Aorta (tissue), 5 donors: ENCODE measurements around the gene POMT1. TPM values are rescaled to one million over a fixed set of nuclear protein-coding genes. Genes with fewer than 3 reads are reported as not detected.

Experiments used
- ATAC-seq: fragments of 200-7000 bp; cut with Tn5 transposase; one replicate; pipeline ENCODE4 v1.9.1; 2022; ENCODE audit warnings: moderate library complexity; ENCODE audit not compliant: low FRiP score
- DNase-seq, 2 donors: peaks; one replicate each; pipeline ENCODE4 v3.0.0-alpha.2; 2020
- H3K27ac ChIP-seq, 2 donors: one replicate each; pipeline ENCODE4 v1.5.1; 2013; ENCODE audit warnings: low read length in 2 of 2, mild to moderate bottlenecking in 2 of 2, moderate library complexity in 2 of 2, control low read depth in 1 of 2, inconsistent platforms in 1 of 2, low read depth in 1 of 2
- H3K27me3 ChIP-seq, 2 donors: one replicate each; pipeline ENCODE4 v1.6.1; 2013; ENCODE audit warnings: control low read depth in 1 of 2, low read length in 1 of 2, mild to moderate bottlenecking in 1 of 2, moderate library complexity in 1 of 2; ENCODE audit not compliant: insufficient read depth in 2 of 2, control insufficient read depth in 1 of 2
- H3K36me3 ChIP-seq, 2 donors: one replicate each; pipeline ENCODE4 v1.6.1; 2013; ENCODE audit warnings: control low read depth in 1 of 2, low read length in 1 of 2, mild to moderate bottlenecking in 1 of 2; ENCODE audit not compliant: insufficient read depth in 2 of 2, control insufficient read depth in 1 of 2
- H3K4me1 ChIP-seq, 2 donors: one replicate each; pipeline ENCODE4 v1.6.1; 2013; ENCODE audit warnings: low read length in 2 of 2, control low read depth in 1 of 2, mild to moderate bottlenecking in 1 of 2, moderate library complexity in 1 of 2; ENCODE audit not compliant: insufficient read depth in 2 of 2, control insufficient read depth in 1 of 2
- H3K4me3 ChIP-seq, 2 donors: one replicate each; pipeline ENCODE4 v1.5.1; 2013; ENCODE audit warnings: low read length in 2 of 2, control low read depth in 1 of 2, mild to moderate bottlenecking in 1 of 2
- H3K9me3 ChIP-seq: one replicate; pipeline ENCODE4 v1.6.1; 2013; ENCODE audit warnings: mild to moderate bottlenecking, low read length; ENCODE audit not compliant: control insufficient read depth
- WGBS, 2 donors: extraction: QIAGEN DNeasy Blood & Tissue Kit; methylation state at CpG; one replicate each; pipeline ENCODE4 v1.1.7; 2013; 5-methylcytosine and 5-hydroxymethylcytosine counted together
- intact Hi-C, 2 donors: fragments of 100-400 bp; cut with DNase I; formaldehyde crosslinking; loops; one replicate each; pipeline versions ENCODE4 v1.14.2 to v1.15.0; 2022
- polyA plus RNA-seq, 2 donors: library from polyadenylated mRNA; stranded (reverse); fragments of 200-250 nt; gene quantifications; one replicate each; pipeline ENCODE4 v1.2.3, GENCODE V29; 2013
- total RNA-seq, 2 donors: library from RNA; stranded (reverse); fragmentation: NEBNext Ultra II Directional; extraction: Animal tissue kit (Norgen Biotek cat#: 25700); gene quantifications; one replicate each; pipeline ENCODE4 v1.2.1, GENCODE V29; 2021
- donor health status: healthy with polysubstance abuse.
- donor health status: Bipolar disorder and iron deficiency.
- donor health status: DM: no; HTN: no; CAD: no.
- donor health status: DM: no; HTN: no; CAD: no.
- donor health status: DM: yes; HTN: yes; CAD: no.

Gene POMT1
- total and polyA plus RNA-seq, 4 donors = 10.0 to 97.0 (median 27.5) TPM

- Histone ChIP-seq H3K4me3 (no peak overlapping the region), H3K27ac (no peak overlapping the region), H3K36me3 (peaks cover 0 to 14% of the 10 kb centered on the region in 2 donors), H3K9me3 (no peaks in the 10 kb centered on the region), H3K27me3 (no peaks in the 10 kb centered on the region), H3K4me1 (no peaks in the 10 kb centered on the region)
- DNase-seq = peak in 1 of 2 donors; percentile 65
- no peak for ATAC-seq
- 72 to 74% methylated on average over 10 of the region's 10 CpGs for WGBS, 2 donors
- intact Hi-C loops = loop anchor here in 1 of 2 donors (10.0 kb wide), 1 partner anchor 119 kb away; no protein-coding TSS in a partner anchor
These were observed 28.8 kb upstream of the POMT1 start for GRCh38 chr9:131473891-131474290.

GRCh38 chr9:131474711-131475110 is 28.0 kb upstream of the POMT1 start:
- H3K9me3 ChIP-seq = no peaks in the 10 kb centered on the region
- H3K27ac ChIP-seq = no peak overlapping the region
- ATAC-seq = no peak
- peaks cover 0 to 16% of the 10 kb centered on the region in 2 donors for H3K36me3 ChIP-seq
- 84% methylated on average over 16 of the region's 16 CpGs for WGBS, 2 donors
- H3K4me1 ChIP-seq = no peaks in the 10 kb centered on the region
- no peak overlapping the region for H3K4me3 ChIP-seq
- intact Hi-C loops = loop anchor here (5.0 to 10.0 kb wide), 3 partner anchors 97 to 122 kb away; no protein-coding TSS in a partner anchor
- no peaks in the 10 kb centered on the region for H3K27me3 ChIP-seq
- no peak for DNase-seq

DNA sequence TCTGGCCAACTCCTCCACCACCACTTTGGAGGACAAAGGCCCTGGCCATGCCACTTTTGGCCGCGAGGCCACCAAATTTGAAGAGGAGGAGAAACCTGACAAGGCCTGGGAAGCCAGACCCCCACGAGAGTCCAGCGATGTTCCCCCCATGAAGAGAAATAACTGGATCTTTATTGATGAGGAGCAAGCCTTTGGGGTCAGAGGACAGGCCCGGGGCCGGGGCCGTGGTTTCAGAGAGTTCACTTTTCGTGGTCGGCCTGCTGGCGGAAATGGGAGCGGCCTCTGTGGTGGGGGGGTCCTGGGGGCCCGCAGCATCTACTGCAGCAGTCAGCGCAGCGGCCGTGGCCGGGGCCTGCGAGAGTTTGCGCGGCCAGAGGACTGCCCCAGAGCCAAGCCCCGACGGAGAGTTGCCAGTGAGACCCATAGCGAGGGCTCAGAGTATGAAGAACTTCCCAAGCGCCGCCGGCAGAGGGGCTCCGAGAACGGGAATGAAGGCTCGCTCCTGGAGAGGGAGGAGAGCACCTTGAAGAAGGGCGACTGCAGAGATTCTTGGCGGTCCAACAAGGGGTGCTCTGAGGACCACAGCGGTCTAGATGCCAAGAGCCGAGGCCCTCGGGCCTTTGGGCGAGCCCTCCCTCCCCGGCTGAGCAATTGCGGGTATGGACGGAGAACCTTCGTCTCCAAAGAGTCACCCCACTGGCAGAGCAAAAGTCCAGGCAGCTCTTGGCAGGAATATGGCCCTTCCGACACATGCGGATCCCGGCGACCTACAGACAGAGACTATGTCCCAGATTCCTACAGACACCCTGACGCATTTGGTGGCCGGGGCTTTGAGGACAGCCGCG is 27.4 kb upstream of the POMT1 start:
- DNase-seq (peak in 1 of 2 donors; percentile 74), ATAC-seq (no peak)
- Histone ChIP-seq H3K27me3 (no peaks in the 10 kb centered on the region), H3K4me3 (no peak overlapping the region), H3K9me3 (no peaks in the 10 kb centered on the region), H3K36me3 (peaks cover 0 to 12% of the 10 kb centered on the region in 2 donors), H3K27ac (no peak overlapping the region), H3K4me1 (no peaks in the 10 kb centered on the region)
- WGBS, 2 donors = 90 to 93% methylated on average over 46 of the region's 46 CpGs
- intact Hi-C loops = loop anchor here (5.0 to 10.0 kb wide), 3 partner anchors 98 to 123 kb away; no protein-coding TSS in a partner anchor

- Histone ChIP-seq H3K4me1 (no peaks in the 10 kb centered on the region), H3K27ac (no peak overlapping the region), H3K9me3 (no peaks in the 10 kb centered on the region), H3K4me3 (no peak overlapping the region), H3K36me3 (peaks cover 0 to 7% of the 10 kb centered on the region in 2 donors), H3K27me3 (no peaks in the 10 kb centered on the region)
- WGBS, 2 donors = 79 to 86% methylated on average over 34 to 40 of the region's 40 CpGs
- no peak for ATAC-seq
- no peak for DNase-seq
- intact Hi-C loops = loop anchor here (5.0 to 10.0 kb wide), 3 partner anchors 99 to 124 kb away; no protein-coding TSS in a partner anchor
These were observed 26.6 kb upstream of the POMT1 start for GRCh38 chr9:131475956-131476776.

DNA sequence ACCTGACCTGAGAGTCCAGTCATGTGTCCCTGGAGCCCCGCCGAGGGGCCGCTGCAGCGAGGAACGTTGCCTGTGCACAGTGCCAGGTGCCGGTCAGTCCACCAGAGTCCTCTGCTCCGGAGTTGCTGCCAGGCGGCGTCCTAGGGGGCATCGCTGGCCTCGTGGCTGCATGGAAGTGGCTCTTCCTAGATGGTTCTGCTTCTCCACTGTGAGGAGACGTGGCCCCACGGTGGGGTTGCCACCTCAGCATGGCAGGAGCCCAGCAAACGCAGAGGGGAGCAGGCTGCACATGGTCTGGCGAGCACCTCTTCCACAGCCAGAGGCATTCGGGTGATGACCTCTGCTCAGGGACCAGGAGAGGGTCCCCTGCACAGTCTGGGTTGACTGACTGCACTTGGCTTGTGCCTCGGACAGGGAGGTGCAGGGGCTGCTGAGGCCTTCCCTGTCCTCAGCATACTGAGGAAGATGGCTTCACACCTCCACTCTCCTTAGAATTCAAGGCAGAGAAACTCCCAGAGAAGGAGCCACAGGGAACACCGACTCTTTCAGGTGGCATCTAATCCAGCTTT is 25.9 kb upstream of the POMT1 start:
- DNase-seq (peak in 1 of 2 donors; percentile 72), ATAC-seq (no peak)
- Histone ChIP-seq H3K27me3 (no peaks in the 10 kb centered on the region), H3K9me3 (no peaks in the 10 kb centered on the region), H3K27ac (no peak overlapping the region), H3K4me3 (no peak overlapping the region), H3K4me1 (no peaks in the 10 kb centered on the region), H3K36me3 (peaks cover 0 to 10% of the 10 kb centered on the region in 2 donors)
- intact Hi-C loops = loop anchor here (5.0 to 10.0 kb wide), 3 partner anchors 100 to 125 kb away; no protein-coding TSS in a partner anchor
- WGBS, 2 donors = 82 to 85% methylated on average over 18 of the region's 18 CpGs

DNA sequence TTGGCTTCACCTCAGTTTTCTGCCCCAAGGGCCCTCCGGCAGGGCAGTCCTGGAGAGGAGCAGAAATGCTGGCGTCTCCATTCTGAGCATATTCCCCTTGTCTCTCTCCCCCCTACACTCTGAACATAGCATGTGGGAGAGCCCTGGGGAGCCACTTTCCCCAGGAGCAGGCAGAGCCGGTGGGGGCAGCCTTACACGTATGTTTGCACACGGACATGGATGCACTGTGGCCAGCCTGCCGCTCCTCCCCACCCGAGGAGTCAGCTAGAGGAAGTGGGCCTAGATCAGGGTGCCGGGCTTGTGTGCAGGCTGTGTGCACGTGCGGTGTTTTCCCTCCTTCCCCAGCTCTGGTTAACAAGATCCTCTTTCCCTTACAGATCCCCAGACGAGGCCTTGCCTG is 25.4 kb upstream of the POMT1 start:
- ATAC-seq (no peak), DNase-seq (no peak)
- Histone ChIP-seq H3K4me3 (no peak overlapping the region), H3K36me3 (peaks cover 0 to 10% of the 10 kb centered on the region in 2 donors), H3K27me3 (no peaks in the 10 kb centered on the region), H3K4me1 (no peaks in the 10 kb centered on the region), H3K9me3 (no peaks in the 10 kb centered on the region), H3K27ac (no peak overlapping the region)
- intact Hi-C loops = loop anchor here (5.0 to 10.0 kb wide), 3 partner anchors 100 to 125 kb away; no protein-coding TSS in a partner anchor
- WGBS, 2 donors = 77 to 80% methylated on average over 11 of the region's 11 CpGs

DNA sequence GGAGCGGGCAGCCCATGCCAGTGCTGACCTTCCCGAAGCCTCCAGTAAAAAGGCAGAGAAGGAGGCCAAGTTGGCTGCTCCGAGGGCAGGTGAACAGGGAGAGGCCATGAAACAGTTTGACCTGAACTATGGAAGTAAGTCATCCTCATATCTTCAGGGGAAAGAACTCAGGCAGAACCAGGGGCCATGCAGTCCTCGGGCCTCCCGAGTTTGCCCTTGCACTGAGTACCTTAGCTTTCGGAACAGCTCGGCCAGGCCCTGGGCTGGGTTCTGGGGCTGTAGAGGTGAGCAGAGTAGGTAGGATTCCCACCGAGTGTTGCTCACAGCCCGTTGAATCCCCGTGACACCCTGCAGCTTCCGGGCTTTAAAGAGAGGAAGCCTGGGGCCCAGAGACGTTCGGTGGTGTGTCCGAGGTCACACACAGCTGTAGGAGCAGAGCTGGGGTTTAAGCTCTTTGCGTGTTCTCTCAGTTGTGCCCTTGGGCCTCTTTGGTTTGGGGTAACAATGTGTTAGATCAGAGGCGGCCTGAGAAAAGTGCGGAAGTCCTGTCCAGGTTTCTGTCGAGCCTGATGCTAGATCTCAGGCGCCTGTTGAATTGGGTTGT is 24.8 kb upstream of the POMT1 start:
- intact Hi-C loops = loop anchor here (5.0 to 10.0 kb wide), 3 partner anchors 101 to 126 kb away; no protein-coding TSS in a partner anchor
- Histone ChIP-seq H3K27me3 (no peaks in the 10 kb centered on the region), H3K4me3 (no peak overlapping the region), H3K27ac (no peak overlapping the region), H3K4me1 (no peaks in the 10 kb centered on the region), H3K9me3 (no peaks in the 10 kb centered on the region), H3K36me3 (peaks cover 0 to 10% of the 10 kb centered on the region in 2 donors)
- DNase-seq (peak in 1 of 2 donors; percentile 62), ATAC-seq (no peak)
- WGBS, 2 donors = 82 to 89% methylated on average over 19 of the region's 19 CpGs

- no peak overlapping the region for H3K27ac ChIP-seq
- WGBS, 2 donors = 41 to 42% methylated on average over 12 of the region's 12 CpGs
These were observed 24.3 kb upstream of the POMT1 start for GRCh38 chr9:131478421-131478868.

More at GRCh38 chr9:131478421-131478868, 24.3 kb upstream of the POMT1 start:
- Histone ChIP-seq H3K4me1 (no peaks in the 10 kb centered on the region), H3K36me3 (peaks cover 0 to 10% of the 10 kb centered on the region in 2 donors), H3K27me3 (no peaks in the 10 kb centered on the region), H3K4me3 (no peak overlapping the region), H3K9me3 (no peaks in the 10 kb centered on the region)
- ATAC-seq (no peak), DNase-seq (peak in 1 of 2 donors; percentile 82)
- intact Hi-C loops = loop anchor here (5.0 to 10.0 kb wide), 3 partner anchors 101 to 126 kb away; no protein-coding TSS in a partner anchor
